HG02943 (cell line): ENCODE measurements around the gene NLRP2B.
"Not testable (repeated sequence)": the region's sequence is repeated elsewhere in the genome, so short reads cannot be mapped to it uniquely, and the experiment has no call there.

Source experiments
- ATAC-seq: cut with Tn5 transposase; IDR thresholded peaks from one replicate; pipeline ENCODE4 v1.9.1; 2021; ENCODE audit warnings: mild to moderate bottlenecking, low read depth, moderate library complexity; ENCODE audit not compliant: unreplicated experiment

Gene NLRP2B

DNA sequence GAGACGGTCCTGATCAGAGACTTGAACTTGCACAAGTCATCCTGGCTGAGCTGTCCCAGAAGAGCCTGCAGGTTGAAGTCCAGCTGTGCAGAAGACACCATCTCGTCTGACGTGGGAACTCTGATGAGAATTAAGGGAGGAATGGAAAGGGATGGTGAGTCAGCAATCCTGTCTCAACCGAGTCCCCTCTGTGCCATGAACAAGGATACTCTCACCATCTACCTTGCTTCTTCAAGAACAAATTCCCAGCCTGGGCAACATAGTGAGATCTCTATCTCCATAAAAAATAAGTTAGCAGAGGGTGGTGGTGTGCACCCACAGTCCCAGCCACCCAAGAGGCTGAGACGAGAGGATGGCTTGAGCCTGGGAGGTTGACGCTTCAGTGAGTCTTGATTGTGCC is at the start of gene NLRP2B:
Gene NLRP2B (minus strand): TSS at position 101 of the 400 bp plus-strand sequence.
- no peak for ATAC-seq

DNA sequence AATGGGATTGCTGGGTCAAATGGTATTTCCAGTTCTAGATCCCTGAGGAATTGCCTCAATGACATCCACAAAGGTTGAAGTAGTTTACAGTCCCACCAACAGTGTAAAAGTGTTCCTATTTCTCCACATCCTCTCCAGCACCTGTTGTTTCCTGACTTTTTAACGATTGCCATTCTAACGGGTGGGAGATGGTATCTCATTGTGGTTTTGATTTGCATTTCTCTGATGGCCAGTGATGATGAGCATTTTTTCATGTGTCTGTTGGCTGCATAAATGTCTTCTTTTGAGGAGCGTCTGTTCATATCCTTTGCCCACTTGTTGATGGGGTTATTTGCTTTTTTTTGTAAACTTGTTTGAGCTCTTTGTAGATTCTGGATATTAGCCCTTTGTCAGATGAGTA is 45.9 kb upstream of the NLRP2B start:
- not testable (repeated sequence) for ATAC-seq

- ATAC-seq: no peak
These were observed 1.3 kb upstream of the NLRP2B start for GRCh38 chrX:57681341-57681740.

DNA sequence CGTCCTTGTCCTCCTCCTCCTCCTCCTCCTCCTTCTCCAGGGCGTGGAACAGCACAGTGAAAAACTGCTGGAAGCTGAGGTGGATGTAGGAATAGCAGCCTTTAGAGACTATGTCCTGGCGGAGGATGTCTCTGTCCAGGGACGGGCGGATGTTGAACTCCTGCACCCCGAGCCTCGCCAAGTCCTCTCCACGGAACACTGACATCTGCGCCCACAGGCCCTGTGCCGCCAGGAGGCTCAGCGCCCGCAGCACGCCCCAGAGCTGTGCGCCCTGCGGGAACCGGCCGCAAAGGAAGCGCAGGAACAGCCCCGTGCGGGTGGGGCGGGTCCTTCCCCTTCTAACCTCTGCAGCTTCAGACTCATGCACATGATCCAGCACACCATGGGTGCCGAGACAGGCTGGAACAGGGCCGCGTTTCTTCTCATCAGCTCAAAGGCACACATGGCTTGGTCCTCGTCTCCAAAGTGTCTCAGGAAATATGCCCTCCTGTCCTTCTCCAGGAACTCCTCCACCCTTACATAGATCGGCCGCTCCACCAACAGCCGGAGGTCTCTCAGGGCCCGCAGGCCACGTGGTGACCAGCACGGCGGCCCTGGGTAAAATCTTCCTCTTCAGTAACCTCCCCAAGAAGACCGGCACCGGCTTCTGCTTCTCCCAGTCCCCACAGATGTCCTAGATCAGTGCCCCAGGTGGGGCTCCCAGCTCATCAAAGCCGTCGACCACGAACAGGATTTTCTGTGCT is 1.2 kb downstream of the NLRP2B start:
- no peak for ATAC-seq

DNA sequence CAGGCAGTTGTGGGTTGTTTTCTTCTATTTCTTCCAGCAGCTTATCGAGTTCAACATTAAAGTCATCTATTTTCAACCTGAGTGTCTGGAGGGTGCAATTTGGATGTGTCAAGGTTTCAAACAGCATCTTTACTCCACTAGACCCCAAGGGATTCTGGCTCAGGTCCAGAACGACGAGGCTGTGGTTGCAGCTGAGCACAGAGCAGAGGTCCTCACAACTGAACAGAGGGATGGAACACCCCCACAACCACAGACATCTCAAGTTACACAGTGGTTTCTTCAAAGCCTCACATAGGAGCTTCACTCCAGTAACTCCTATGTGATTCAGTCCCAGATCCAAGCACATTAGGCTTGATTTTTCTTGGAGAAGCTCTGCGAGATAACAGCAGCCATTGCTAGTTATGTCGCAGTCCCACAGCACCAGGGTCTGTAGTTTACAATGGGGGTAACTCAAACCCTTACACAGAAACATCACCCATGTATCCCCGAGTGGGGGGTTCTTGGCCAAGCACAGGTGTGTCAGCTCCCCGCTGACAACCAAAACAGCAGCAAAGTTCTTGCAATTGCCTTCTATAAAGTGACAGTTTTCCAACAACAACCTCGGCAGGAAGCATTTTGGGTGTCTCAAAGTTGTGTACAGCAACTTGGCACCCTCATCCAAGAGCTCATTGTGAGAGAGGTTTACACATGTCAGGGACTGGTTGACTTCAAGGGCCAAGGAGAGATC is 2.8 kb downstream of the NLRP2B start:
- no peak for ATAC-seq

- ATAC-seq: no peak
These were observed 4.7 kb downstream of the NLRP2B start for GRCh38 chrX:57675320-57675719.

- ATAC-seq: no peak
These were observed 5.2 kb downstream of the NLRP2B start for GRCh38 chrX:57674861-57675260.

DNA sequence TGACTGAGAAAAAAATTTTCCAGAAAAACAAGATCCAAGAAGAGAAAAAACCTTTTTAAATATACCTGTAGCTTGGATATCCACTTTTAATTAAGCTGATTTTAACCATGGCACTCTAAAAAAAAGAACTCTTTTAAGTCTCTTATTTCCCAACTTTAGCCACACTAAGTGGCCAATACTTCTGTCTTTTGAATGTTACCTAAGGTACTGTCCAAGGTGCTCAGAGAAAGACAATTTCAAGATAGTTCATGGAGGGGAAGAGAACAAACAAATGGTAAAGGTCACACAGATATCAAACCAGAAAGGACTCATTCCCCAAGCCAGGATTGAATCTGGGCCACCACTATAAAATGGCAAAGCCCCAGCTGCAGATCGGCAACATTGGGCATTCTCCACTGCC is 10.1 kb downstream of the NLRP2B start:
- ATAC-seq: no peak

GRCh38 chrX:57667010-57667409 is 13.1 kb downstream of the NLRP2B start:
- no peak for ATAC-seq

DNA sequence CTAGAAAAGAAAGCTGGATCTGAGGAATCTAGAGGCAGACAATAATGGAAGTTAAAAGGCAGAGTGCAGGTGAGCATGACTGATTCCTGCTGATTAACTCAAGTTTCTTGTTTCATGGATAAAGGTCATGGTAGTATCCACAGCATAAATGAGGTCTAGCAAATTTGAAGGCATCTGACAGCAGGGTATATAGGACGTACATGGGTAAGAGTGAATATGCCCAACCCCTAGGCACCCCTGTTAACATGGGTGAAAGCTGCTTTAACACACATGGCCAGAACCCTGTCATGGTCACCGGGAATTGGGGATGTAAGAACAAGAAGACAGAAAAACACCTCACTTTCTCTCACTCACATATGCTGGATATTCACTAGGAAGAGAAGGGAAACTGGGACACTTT is 25.0 kb downstream of the NLRP2B start:
- no peak for ATAC-seq

DNA sequence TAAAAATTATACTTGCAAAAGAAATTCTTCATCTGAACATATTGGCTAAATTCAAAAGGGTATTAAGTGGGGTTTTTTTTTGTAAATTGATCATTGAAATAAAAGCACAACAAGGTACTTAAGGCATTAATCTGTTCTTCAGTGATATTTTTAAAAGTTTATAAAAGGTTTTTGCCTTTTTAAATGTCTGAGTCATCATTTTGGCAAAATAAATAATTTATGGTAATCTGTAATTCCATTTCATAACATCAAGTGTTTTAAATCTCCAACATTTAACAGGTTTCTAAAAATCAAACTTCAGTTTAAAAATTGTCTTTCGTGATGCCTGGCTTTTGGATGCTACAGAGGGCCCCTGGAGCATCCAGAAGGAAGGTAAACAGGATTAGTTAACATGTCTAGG is 27.4 kb downstream of the NLRP2B start:
- no peak for ATAC-seq

DNA sequence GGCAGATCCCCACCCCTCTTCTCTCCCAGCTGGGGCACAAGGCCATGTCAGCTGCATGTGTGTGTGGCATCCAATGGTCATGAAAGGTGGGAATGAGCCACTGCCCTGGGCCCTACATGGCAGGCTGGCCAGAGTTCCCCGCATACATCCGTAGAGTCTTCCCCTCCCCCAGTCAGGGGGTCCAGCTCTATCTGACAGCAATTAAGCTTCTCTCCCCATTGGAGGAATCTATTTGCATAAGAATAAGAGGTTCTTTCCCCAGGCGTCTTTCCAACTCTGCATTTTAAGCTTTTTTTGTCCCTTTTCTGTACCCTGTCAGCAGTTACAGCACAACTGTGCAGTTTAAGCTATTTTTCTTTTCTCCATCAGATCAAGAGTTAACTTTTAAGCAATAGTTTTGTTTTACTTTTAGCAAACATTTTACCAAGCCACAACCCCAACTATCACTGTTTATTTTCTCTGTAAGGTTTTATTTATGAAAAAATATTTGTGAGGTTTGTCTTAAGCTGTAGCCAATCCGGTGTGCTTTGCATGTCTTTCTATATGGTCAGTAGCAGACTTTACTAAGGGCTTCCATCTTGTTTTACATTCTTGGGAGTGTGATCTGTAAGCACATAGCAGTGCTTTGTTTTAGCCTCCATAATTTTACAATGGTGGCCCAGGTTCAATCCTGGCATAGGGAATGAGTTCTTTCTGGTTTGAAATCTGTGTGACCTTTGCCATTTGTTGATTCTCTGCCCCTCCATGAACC is 28.7 kb downstream of the NLRP2B start:
- ATAC-seq: no peak

DNA sequence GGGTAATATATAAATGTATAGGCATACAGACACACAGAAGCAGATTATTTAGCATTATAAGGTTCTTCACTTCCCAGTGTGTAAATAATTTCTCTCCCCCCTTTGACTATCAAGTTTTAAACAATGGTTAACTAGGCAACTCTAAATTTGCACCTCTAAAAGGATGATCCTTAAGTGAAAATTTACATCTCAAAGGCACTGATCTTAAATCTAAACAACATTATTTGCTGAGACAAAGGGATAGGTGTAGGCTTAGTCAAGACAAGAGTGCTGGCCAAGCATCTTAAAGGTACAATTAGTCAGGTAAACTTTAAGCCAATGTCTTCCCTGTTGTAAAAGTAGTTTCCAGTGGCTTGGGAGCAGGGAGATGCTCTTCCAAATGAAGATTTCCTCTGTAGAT is 33.0 kb downstream of the NLRP2B start:
- ATAC-seq: no peak

DNA sequence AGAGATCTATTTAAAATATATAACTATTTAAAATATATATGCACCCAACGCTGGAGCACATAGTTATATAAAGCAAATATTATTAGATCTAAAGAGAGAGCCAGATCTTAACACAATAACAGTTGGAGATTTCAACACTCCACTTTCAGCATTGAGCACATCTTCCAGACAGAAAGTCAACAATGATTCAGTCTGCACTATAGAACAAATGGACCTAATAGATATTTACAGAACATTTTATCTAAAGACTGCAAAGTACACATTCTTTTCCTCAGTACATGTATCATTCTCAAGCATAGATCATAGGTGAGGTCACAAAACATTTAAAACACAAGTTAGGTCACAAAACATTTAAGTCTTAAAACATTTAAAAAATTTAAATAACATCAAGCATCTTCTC is 36.4 kb downstream of the NLRP2B start:
- no peak for ATAC-seq

- no peak for ATAC-seq
These were observed 38.7 kb downstream of the NLRP2B start for GRCh38 chrX:57641338-57641737.

DNA sequence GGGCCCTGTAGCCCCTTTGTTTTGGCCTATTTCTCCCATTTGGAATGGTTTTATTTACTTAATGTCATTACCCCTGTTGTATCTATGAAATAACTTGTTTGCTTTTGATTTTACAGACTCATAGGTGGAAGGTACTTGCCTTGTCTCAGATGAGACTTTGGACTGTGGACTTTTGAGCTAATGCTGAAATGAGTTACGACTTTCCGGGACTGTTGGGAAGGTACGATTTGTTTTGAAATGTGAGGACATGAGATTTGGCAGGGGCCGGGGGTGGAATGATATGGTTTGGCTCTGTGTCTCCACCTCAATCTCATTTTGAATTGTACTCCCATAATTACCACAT is 39.4 kb downstream of the NLRP2B start:
- ATAC-seq: no peak

- ATAC-seq: not testable (repeated sequence)
These were observed 50.6 kb downstream of the NLRP2B start for GRCh38 chrX:57629438-57629837.
